Endodermal cell (in vitro differentiated cells): ENCODE results near the gene ZNF124. TPM values are rescaled to one million over a fixed set of nuclear protein-coding genes. Genes with fewer than 3 reads are reported as not detected.

Source experiments
- DNase-seq: peaks from one replicate; pipeline ENCODE4 v3.0.0-alpha.2; 2017
- H3K27ac ChIP-seq: 2 replicates; pipeline ENCODE4 v1.5.1; 2013; ENCODE audit warnings: mild to moderate bottlenecking, low read depth, low read length, moderate library complexity
- H3K27me3 ChIP-seq: 2 replicates; pipeline ENCODE4 v1.6.1; 2013; ENCODE audit warnings: mild to moderate bottlenecking, low read length, moderate library complexity; ENCODE audit not compliant: insufficient read depth, control insufficient read depth, poor library complexity, severe bottlenecking
- H3K36me3 ChIP-seq: 2 replicates; pipeline ENCODE4 v1.7.0; 2013; ENCODE audit warnings: mild to moderate bottlenecking, low read length, moderate library complexity; ENCODE audit not compliant: control insufficient read depth, insufficient read depth
- H3K4me1 ChIP-seq: one replicate; pipeline ENCODE4 v1.7.0; 2013; ENCODE audit warnings: low read length; ENCODE audit not compliant: control insufficient read depth, insufficient read depth
- H3K4me3 ChIP-seq: 2 replicates; pipeline ENCODE4 v1.5.1; 2013; ENCODE audit warnings: mild to moderate bottlenecking, low read length, moderate library complexity
- H3K9ac ChIP-seq: 2 replicates; pipeline ENCODE4 v1.6.1; 2013; ENCODE audit warnings: mild to moderate bottlenecking, low read length, moderate library complexity; ENCODE audit not compliant: poor library complexity, severe bottlenecking; ENCODE audit errors: extremely low read depth
- H3K9me3 ChIP-seq: 2 replicates; pipeline ENCODE4 v1.6.1; 2013; ENCODE audit warnings: mild to moderate bottlenecking, low read length, moderate library complexity; ENCODE audit not compliant: control insufficient read depth
- H3K27ac Mint-ChIP-seq: 2 replicates; pipeline ENCODE4 v1.8.0; 2020; ENCODE audit warnings: mixed read lengths
- H3K27me3 Mint-ChIP-seq: 2 replicates; pipeline ENCODE4 v1.8.0; 2021; ENCODE audit warnings: mild to moderate bottlenecking, mixed read lengths; ENCODE audit not compliant: insufficient read depth
- H3K36me3 Mint-ChIP-seq: 2 replicates; pipeline ENCODE4 v1.8.0; 2020; ENCODE audit warnings: low read depth, mixed read lengths
- H3K4me1 Mint-ChIP-seq: 2 replicates; pipeline ENCODE4 v1.8.0; 2020; ENCODE audit warnings: mixed read lengths
- H3K4me3 Mint-ChIP-seq: 2 replicates; pipeline ENCODE4 v1.8.0; 2020; ENCODE audit warnings: mild to moderate bottlenecking, moderate library complexity, mixed read lengths
- H3K9me3 Mint-ChIP-seq: 2 replicates; pipeline ENCODE4 v1.8.0; 2020; ENCODE audit warnings: mild to moderate bottlenecking, mixed read lengths
- WGBS, 2 experiments: methylation state at CpG; one replicate each; pipeline versions ENCODE4 v1.1.5 to v1.1.7; 2013; ENCODE audit warnings: missing lambda C conversion rate in 2 of 2, mixed read lengths in 1 of 2; ENCODE audit not compliant: insufficient coverage in 1 of 2, insufficient read length in 1 of 2; 5-methylcytosine and 5-hydroxymethylcytosine counted together
- total RNA-seq, 2 donors: library from RNA; stranded (reverse); fragmentation: NEBNext Ultra II Directional in 1 of 2; extraction: Animal tissue kit (Norgen Biotek cat#: 25700) in 1 of 2; gene quantifications; 2 replicates in 1 of 2; 3 replicates in 1 of 2; pipeline ENCODE4 v1.2.1, GENCODE V29; 2021
- TF ChIP-seq, protein P1 (sequence below): fragments of 200-600 bp; sonication (generic); conservative IDR thresholded peaks from 2 replicates; pipeline ENCODE4 v1.5.0; 2021; ENCODE audit warnings: antibody characterized with exemption, mild to moderate bottlenecking

ZNF124 gene
- total RNA-seq, 2 donors from 2014 or later: 93.3 to 101 TPM

DNA sequence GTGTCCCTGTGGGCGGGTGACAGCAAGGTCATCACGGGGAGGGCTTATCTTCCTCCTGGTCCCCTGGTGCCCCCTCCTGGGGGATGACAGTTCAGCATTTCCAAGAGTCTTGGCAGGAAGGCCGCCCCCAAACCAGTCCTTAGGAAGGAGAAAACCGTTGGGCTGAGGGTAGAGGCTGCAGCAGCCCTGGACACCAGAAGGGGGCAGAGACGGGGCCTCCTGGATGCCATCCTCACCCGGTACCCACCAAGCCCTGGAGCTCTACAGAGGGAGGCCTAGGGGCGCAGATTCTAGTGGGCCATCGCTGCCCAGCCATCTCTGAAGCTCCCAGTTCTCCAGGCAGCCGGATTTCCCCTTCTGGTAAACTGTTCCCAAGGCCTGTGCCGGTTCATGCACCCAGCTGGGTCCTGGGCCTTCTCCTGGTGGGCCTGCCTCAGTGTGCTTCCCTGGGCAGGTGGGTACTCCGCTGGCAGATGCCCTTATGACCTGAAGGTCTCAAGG, 52.8 kb downstream of the ZNF124 start:
- 74 to 76% methylated on average over 8 to 11 of the region's 11 CpGs for WGBS, 2 experiments
- peaks cover 25% of the 10 kb centered on the region for H3K27me3 Mint-ChIP-seq
- H3K9me3 Mint-ChIP-seq: peaks cover 6% of the 10 kb centered on the region

DNA sequence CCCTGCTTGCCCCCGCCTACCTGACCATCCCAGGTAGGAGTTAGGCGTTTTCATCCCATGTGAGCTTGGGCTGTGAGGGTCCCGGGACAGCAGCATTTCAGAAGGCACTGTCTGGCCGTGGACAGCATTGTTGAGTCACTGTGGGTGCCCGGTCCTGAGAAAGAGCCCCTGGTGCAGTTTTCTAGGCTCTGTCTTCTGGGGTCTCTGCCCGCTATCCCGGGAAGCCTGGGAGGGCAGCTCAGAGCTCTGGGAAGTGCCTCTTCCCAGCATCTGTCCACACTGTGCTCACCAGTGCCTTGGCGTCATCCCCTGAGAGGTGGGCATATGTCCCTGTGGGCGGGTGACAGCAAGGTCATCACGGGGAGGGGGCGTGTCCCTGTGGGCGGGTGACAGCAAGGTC, 56.3 kb downstream of the ZNF124 start:
- H3K9me3 Mint-ChIP-seq: peaks cover 2% of the 10 kb centered on the region
- no peak overlapping the region for H3K4me3 Mint-ChIP-seq
- WGBS, 2 experiments: 87% methylated on average over 5 to 9 of the region's 12 CpGs

More for the DNA sequence above, 52.8 kb downstream of the ZNF124 start:
- Histone ChIP-seq H3K4me1 (no peaks in the 10 kb centered on the region), H3K27me3 (no peaks in the 10 kb centered on the region), H3K4me3 (no peak overlapping the region), H3K27ac (no peak overlapping the region), H3K9me3 (no peaks in the 10 kb centered on the region), H3K9ac (no peak overlapping the region), H3K36me3 (no peaks in the 10 kb centered on the region)
- TF ChIP-seq, protein P1, sequence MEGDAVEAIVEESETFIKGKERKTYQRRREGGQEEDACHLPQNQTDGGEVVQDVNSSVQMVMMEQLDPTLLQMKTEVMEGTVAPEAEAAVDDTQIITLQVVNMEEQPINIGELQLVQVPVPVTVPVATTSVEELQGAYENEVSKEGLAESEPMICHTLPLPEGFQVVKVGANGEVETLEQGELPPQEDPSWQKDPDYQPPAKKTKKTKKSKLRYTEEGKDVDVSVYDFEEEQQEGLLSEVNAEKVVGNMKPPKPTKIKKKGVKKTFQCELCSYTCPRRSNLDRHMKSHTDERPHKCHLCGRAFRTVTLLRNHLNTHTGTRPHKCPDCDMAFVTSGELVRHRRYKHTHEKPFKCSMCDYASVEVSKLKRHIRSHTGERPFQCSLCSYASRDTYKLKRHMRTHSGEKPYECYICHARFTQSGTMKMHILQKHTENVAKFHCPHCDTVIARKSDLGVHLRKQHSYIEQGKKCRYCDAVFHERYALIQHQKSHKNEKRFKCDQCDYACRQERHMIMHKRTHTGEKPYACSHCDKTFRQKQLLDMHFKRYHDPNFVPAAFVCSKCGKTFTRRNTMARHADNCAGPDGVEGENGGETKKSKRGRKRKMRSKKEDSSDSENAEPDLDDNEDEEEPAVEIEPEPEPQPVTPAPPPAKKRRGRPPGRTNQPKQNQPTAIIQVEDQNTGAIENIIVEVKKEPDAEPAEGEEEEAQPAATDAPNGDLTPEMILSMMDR: peak; percentile 67
- Mint-ChIP-seq H3K4me3 (no peak overlapping the region), H3K36me3 (no peaks in the 10 kb centered on the region), H3K27ac (no peak overlapping the region), H3K4me1 (no peaks in the 10 kb centered on the region)
- peak; percentile 89 for DNase-seq

DNA sequence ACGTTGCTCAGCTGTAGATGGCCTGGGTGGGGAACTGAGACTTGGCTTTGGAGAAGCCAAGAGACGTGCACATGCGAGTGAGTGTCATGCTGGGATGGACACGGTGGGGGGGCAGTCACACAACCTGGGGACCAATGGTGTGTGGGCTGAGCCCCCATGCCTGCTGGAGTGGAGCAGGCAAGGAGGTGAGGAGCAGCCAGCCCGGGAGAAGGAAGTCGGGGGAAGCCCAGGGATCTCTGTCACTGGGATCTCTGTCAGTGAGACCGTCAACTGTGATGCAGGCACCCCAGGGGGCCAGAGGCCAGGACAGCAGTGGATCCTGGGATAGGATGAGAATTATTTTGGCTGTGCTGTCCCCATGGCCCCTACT, 56.7 kb downstream of the ZNF124 start:
- no peak for DNase-seq
- H3K4me1 Mint-ChIP-seq: peaks cover 6% of the 10 kb centered on the region
- H3K9me3 ChIP-seq: no peaks in the 10 kb centered on the region
- no peak overlapping the region for H3K9ac ChIP-seq
- no peaks in the 10 kb centered on the region for H3K4me1 ChIP-seq
- H3K36me3 Mint-ChIP-seq: no peaks in the 10 kb centered on the region
- H3K4me3 ChIP-seq: no peak overlapping the region
- peaks cover 2% of the 10 kb centered on the region for H3K9me3 Mint-ChIP-seq
- H3K27me3 ChIP-seq: peaks cover 17% of the 10 kb centered on the region
- no peak overlapping the region for H3K27ac ChIP-seq
- peaks cover 35% of the 10 kb centered on the region for H3K27me3 Mint-ChIP-seq
- H3K27ac Mint-ChIP-seq: no peak overlapping the region
- WGBS, 2 experiments: 71 to 82% methylated on average over 3 to 7 of the region's 7 CpGs
- H3K4me3 Mint-ChIP-seq: no peak overlapping the region
- H3K36me3 ChIP-seq: no peaks in the 10 kb centered on the region
- TF ChIP-seq, protein P1: no peak

More for the DNA sequence above, 56.3 kb downstream of the ZNF124 start:
- DNase-seq: no peak
- Histone ChIP-seq H3K9ac (no peak overlapping the region), H3K9me3 (no peaks in the 10 kb centered on the region), H3K27me3 (peaks cover 14% of the 10 kb centered on the region), H3K4me1 (no peaks in the 10 kb centered on the region), H3K36me3 (no peaks in the 10 kb centered on the region), H3K4me3 (no peak overlapping the region), H3K27ac (no peak overlapping the region)
- no peak overlapping the region for H3K27ac Mint-ChIP-seq
- H3K4me1 Mint-ChIP-seq: peaks cover 6% of the 10 kb centered on the region
- peaks cover 33% of the 10 kb centered on the region for H3K27me3 Mint-ChIP-seq
- no peaks in the 10 kb centered on the region for H3K36me3 Mint-ChIP-seq
- TF ChIP-seq, protein P1: no peak
